WTC11 (cell line): ENCODE data around the gene EFHD1. TPM values are rescaled to one million over a fixed set of nuclear protein-coding genes. Genes with fewer than 3 reads are reported as not detected.

Source experiments
- AFF4 ChIP-seq: sonication (generic); formaldehyde crosslinking; IDR thresholded peaks from 2 replicates; pipeline ENCODE4 v1.8.1; 2023; ENCODE audit warnings: mild to moderate bottlenecking, missing genetic modification reagents, borderline replicate concordance
- E2F1 ChIP-seq: sonication (generic); formaldehyde crosslinking; IDR thresholded peaks from 2 replicates; pipeline ENCODE4 v1.8.0; 2022; ENCODE audit warnings: mild to moderate bottlenecking, missing genetic modification reagents
- EMX1 ChIP-seq: fragments of 250-450 bp; sonication (Bioruptor Pico); IDR thresholded peaks from 2 replicates; pipeline ENCODE4 v1.8.0; 2021; ENCODE audit warnings: mild to moderate bottlenecking
- ERG ChIP-seq: fragments of 250-450 bp; sonication (Bioruptor Pico); IDR thresholded peaks from 2 replicates; pipeline ENCODE4 v1.8.0; 2021; ENCODE audit warnings: mild to moderate bottlenecking
- GRHL2 ChIP-seq: fragments of 250-450 bp; sonication (Bioruptor Pico); IDR thresholded peaks from 2 replicates; pipeline ENCODE4 v1.8.0; 2022; ENCODE audit warnings: mild to moderate bottlenecking, moderate library complexity; ENCODE audit not compliant: insufficient replicate concordance, severe bottlenecking
- JUN ChIP-seq: sonication (generic); formaldehyde crosslinking; IDR thresholded peaks from 2 replicates; pipeline ENCODE4 v1.8.0; 2023; ENCODE audit warnings: mild to moderate bottlenecking, missing genetic modification reagents
- MLX ChIP-seq: sonication (generic); formaldehyde crosslinking; IDR thresholded peaks from 2 replicates; pipeline ENCODE4 v1.8.1; 2023; ENCODE audit warnings: mild to moderate bottlenecking, missing genetic modification reagents, moderate library complexity
- MXD4 ChIP-seq: fragments of 250-450 bp; sonication (Bioruptor Pico); IDR thresholded peaks from 2 replicates; pipeline ENCODE4 v1.8.0; 2021; ENCODE audit warnings: mild to moderate bottlenecking, moderate library complexity, borderline replicate concordance
- MYBL2 ChIP-seq: sonication (generic); formaldehyde crosslinking; IDR thresholded peaks from 2 replicates; pipeline ENCODE4 v1.8.1; 2023; ENCODE audit warnings: mild to moderate bottlenecking, moderate library complexity, missing genetic modification reagents
- NR3C1 ChIP-seq: sonication (generic); formaldehyde crosslinking; conservative IDR thresholded peaks from 2 replicates; pipeline ENCODE4 v1.8.1; 2023; ENCODE audit warnings: low read depth, mild to moderate bottlenecking, missing genetic modification reagents
- OVOL2 ChIP-seq: fragments of 250-450 bp; sonication (Bioruptor Pico); IDR thresholded peaks from 2 replicates; pipeline ENCODE4 v1.9.0; 2021; ENCODE audit warnings: mild to moderate bottlenecking, borderline replicate concordance
- PRRX2 ChIP-seq: fragments of 250-450 bp; sonication (Bioruptor Pico); IDR thresholded peaks from 2 replicates; pipeline ENCODE4 v1.8.0; 2021; ENCODE audit warnings: mild to moderate bottlenecking
- RELA ChIP-seq: sonication (generic); formaldehyde crosslinking; IDR thresholded peaks from 2 replicates; pipeline ENCODE4 v1.8.1; 2022; ENCODE audit warnings: missing genetic modification reagents, mild to moderate bottlenecking, borderline replicate concordance
- RORB ChIP-seq: fragments of 250-450 bp; sonication (Bioruptor Pico); IDR thresholded peaks from 2 replicates; pipeline ENCODE4 v1.9.0; 2021; ENCODE audit warnings: mild to moderate bottlenecking
- SMAD4 ChIP-seq: sonication (generic); formaldehyde crosslinking; IDR thresholded peaks from 2 replicates; pipeline ENCODE4 v1.8.0; 2022; ENCODE audit warnings: mild to moderate bottlenecking, missing genetic modification reagents
- ZNF121 ChIP-seq: sonication (generic); formaldehyde crosslinking; IDR thresholded peaks from 2 replicates; pipeline ENCODE4 v1.8.0; 2023; ENCODE audit warnings: missing genetic modification reagents
- ZNF232 ChIP-seq: sonication (generic); formaldehyde crosslinking; IDR thresholded peaks from 2 replicates; pipeline ENCODE4 v1.8.0; 2022; ENCODE audit warnings: mild to moderate bottlenecking, missing genetic modification reagents
- ZNF263 ChIP-seq: sonication (generic); formaldehyde crosslinking; IDR thresholded peaks from 2 replicates; pipeline ENCODE4 v1.8.1; 2022; ENCODE audit warnings: low read depth, mild to moderate bottlenecking, moderate library complexity, missing genetic modification reagents
- ZNF671 ChIP-seq: fragments of 250-450 bp; sonication (Bioruptor Pico); IDR thresholded peaks from 2 replicates; pipeline ENCODE4 v1.8.0; 2021; ENCODE audit warnings: mild to moderate bottlenecking
- total RNA-seq: library from RNA; stranded (reverse); gene quantifications from 3 replicates; pipeline ENCODE4 v1.2.3, GENCODE V29; 2021
- TF ChIP-seq, protein P1 (sequence below): sonication (generic); formaldehyde crosslinking; IDR thresholded peaks from 2 replicates; pipeline ENCODE4 v1.8.1; 2023; ENCODE audit warnings: mild to moderate bottlenecking, missing genetic modification reagents
- TF ChIP-seq, protein P2 (sequence below): fragments of 250-450 bp; sonication (Bioruptor Pico); IDR thresholded peaks from 2 replicates; pipeline ENCODE4 v1.9.0; 2021; ENCODE audit warnings: moderate library complexity, mild to moderate bottlenecking, inconsistent platforms, borderline replicate concordance
- TF ChIP-seq, protein P3 (sequence below): fragments of 250-450 bp; sonication (Bioruptor Pico); IDR thresholded peaks from 2 replicates; pipeline ENCODE4 v1.9.0; 2021; ENCODE audit warnings: mild to moderate bottlenecking
- TF ChIP-seq, protein P4 (sequence below): sonication (generic); formaldehyde crosslinking; IDR thresholded peaks from 2 replicates; pipeline ENCODE4 v1.8.0; 2023; ENCODE audit warnings: mild to moderate bottlenecking, missing genetic modification reagents

Gene EFHD1
- total RNA-seq, 1 experiment from 2014 or later, result 6.1 TPM

DNA sequence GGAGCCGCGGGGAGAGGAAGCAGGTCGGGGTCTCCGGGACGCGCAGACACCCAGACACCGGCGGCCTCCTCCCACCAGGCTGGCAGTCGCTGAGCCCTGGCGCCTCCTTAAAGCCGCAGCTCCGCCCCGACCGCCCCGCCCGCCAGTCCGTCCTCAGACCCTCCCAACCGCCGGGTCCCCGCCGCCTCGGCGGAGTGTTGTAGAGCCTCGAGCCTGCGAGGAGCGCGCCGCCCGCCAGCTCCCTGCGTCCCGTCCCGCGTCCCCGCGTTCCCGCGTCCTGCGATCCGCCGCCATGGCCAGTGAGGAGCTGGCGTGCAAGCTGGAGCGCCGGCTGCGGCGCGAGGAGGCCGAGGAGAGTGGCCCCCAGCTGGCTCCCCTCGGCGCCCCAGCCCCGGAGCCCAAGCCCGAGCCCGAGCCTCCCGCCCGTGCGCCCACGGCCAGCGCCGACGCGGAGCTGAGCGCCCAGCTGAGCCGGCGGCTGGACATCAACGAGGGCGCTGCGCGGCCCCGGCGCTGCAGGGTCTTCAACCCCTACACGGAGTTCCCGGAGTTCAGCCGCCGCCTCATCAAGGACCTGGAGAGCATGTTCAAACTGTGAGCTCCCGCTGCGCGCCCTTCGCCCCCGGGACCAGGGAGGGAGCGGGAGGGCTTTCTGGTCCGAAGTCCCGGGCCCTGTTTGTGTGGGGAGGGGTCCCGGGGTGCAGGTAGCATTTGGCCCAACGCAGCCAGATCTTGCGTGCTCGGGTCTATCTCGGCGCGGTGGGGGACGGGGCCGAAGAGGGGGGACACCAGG, at the start of gene EFHD1 (continued):
- TF ChIP-seq, protein P1, sequence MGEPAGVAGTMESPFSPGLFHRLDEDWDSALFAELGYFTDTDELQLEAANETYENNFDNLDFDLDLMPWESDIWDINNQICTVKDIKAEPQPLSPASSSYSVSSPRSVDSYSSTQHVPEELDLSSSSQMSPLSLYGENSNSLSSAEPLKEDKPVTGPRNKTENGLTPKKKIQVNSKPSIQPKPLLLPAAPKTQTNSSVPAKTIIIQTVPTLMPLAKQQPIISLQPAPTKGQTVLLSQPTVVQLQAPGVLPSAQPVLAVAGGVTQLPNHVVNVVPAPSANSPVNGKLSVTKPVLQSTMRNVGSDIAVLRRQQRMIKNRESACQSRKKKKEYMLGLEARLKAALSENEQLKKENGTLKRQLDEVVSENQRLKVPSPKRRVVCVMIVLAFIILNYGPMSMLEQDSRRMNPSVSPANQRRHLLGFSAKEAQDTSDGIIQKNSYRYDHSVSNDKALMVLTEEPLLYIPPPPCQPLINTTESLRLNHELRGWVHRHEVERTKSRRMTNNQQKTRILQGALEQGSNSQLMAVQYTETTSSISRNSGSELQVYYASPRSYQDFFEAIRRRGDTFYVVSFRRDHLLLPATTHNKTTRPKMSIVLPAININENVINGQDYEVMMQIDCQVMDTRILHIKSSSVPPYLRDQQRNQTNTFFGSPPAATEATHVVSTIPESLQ (CRISPR knock-in tag), result peak; percentile 82; the same call in 1 of the 2 replicates
- TF ChIP-seq AFF4 (CRISPR knock-in tag) (peak; percentile 95), PRRX2 (CRISPR knock-in tag) (no peak), ZNF263 (peak; percentile 89), SMAD4 (CRISPR knock-in tag) (peak; percentile 86; the same call in 1 of the 2 replicates), RELA (CRISPR knock-in tag) (peak; percentile 98), E2F1 (CRISPR knock-in tag) (peak; percentile 97), OVOL2 (CRISPR knock-in tag) (no peak), MYBL2 (CRISPR knock-in tag) (peak; percentile 97), MLX (CRISPR knock-in tag) (peak; percentile 96), EMX1 (CRISPR knock-in tag) (no peak), ZNF671 (CRISPR knock-in tag) (no peak), JUN (CRISPR knock-in tag) (peak; percentile 98), MXD4 (CRISPR knock-in tag) (no peak), NR3C1 (CRISPR knock-in tag) (peak; percentile 98), ERG (CRISPR knock-in tag) (no peak), GRHL2 (CRISPR knock-in tag) (no peak), ZNF121 (CRISPR knock-in tag) (peak; percentile 93), ZNF232 (peak; percentile 98), RORB (no peak)
- TF ChIP-seq, protein P2, sequence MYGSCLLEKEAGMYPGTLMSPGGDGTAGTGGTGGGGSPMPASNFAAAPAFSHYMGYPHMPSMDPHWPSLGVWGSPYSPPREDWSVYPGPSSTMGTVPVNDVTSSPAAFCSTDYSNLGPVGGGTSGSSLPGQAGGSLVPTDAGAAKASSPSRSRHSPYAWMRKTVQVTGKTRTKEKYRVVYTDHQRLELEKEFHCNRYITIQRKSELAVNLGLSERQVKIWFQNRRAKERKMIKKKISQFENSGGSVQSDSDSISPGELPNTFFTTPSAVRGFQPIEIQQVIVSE (CRISPR knock-in tag), result no peak
- TF ChIP-seq, protein P3, sequence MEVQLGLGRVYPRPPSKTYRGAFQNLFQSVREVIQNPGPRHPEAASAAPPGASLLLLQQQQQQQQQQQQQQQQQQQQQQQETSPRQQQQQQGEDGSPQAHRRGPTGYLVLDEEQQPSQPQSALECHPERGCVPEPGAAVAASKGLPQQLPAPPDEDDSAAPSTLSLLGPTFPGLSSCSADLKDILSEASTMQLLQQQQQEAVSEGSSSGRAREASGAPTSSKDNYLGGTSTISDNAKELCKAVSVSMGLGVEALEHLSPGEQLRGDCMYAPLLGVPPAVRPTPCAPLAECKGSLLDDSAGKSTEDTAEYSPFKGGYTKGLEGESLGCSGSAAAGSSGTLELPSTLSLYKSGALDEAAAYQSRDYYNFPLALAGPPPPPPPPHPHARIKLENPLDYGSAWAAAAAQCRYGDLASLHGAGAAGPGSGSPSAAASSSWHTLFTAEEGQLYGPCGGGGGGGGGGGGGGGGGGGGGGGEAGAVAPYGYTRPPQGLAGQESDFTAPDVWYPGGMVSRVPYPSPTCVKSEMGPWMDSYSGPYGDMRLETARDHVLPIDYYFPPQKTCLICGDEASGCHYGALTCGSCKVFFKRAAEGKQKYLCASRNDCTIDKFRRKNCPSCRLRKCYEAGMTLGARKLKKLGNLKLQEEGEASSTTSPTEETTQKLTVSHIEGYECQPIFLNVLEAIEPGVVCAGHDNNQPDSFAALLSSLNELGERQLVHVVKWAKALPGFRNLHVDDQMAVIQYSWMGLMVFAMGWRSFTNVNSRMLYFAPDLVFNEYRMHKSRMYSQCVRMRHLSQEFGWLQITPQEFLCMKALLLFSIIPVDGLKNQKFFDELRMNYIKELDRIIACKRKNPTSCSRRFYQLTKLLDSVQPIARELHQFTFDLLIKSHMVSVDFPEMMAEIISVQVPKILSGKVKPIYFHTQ (CRISPR knock-in tag), result no peak
- TF ChIP-seq, protein P4, sequence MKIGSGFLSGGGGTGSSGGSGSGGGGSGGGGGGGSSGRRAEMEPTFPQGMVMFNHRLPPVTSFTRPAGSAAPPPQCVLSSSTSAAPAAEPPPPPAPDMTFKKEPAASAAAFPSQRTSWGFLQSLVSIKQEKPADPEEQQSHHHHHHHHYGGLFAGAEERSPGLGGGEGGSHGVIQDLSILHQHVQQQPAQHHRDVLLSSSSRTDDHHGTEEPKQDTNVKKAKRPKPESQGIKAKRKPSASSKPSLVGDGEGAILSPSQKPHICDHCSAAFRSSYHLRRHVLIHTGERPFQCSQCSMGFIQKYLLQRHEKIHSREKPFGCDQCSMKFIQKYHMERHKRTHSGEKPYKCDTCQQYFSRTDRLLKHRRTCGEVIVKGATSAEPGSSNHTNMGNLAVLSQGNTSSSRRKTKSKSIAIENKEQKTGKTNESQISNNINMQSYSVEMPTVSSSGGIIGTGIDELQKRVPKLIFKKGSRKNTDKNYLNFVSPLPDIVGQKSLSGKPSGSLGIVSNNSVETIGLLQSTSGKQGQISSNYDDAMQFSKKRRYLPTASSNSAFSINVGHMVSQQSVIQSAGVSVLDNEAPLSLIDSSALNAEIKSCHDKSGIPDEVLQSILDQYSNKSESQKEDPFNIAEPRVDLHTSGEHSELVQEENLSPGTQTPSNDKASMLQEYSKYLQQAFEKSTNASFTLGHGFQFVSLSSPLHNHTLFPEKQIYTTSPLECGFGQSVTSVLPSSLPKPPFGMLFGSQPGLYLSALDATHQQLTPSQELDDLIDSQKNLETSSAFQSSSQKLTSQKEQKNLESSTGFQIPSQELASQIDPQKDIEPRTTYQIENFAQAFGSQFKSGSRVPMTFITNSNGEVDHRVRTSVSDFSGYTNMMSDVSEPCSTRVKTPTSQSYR (CRISPR knock-in tag), result peak; percentile 95
